ACHN (cell line): ENCODE measurements around the gene COQ9.

Experiments
- DNase-seq: peaks from one replicate; pipeline ENCODE4 v3.0.0-alpha.2; 2015
- in situ Hi-C: cut with HindIII; loops from 2 replicates; pipeline ENCODE4 v1.10.0; 2017; ENCODE audit warnings: low sequenced_read_pairs, low pct_ligation_motif_present, low pct_unique_long_range_greater_than_20kb

Gene COQ9

DNA sequence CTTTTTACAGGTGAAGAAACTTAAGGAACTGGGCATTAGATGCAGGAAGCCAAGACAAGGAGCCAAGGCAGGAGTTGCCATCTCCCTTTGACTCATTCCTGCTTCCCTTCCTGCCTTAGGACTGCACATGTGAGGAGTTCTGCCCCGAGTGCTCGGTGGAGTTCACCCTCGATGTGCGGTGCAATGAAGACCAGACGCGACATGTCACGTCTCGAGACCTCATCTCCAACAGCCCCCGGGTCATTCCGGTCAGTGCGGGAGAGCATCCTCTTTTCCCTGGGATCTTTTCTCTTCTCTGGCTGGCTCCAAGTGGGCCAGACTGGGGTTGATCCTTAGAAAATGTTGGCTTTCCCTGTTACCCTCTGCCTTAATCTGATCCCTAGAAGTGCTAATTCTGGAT lies 21.8 kb downstream of the COQ9 start:
- DNase-seq: no peak
- in situ Hi-C loops: no loop called here

- in situ Hi-C loops: no loop called here
- no peak for DNase-seq
Measured at GRCh38 chr16:57469917-57470470, 22.7 kb downstream of the COQ9 start.

DNA sequence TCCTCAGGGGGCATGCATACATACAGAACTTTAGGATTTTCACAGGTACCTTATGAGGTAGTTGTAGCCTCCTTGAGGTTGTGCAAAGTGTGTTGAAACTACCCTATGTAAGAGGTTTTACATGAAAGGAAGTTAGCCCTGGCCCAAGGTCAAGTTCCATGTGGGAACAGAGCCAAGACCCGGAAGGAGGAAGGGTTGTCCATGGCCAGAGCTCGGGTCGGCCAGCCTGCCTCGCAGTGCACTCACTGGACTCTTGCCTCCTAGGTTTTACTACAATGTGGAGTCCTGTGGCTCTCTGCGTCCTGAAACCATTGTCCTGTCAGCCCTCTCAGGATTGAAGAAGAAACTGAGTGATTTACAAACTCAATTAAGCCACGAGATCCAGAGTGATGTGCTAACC lies 23.4 kb downstream of the COQ9 start:
- no peak for DNase-seq
- in situ Hi-C loops: no loop called here

DNA sequence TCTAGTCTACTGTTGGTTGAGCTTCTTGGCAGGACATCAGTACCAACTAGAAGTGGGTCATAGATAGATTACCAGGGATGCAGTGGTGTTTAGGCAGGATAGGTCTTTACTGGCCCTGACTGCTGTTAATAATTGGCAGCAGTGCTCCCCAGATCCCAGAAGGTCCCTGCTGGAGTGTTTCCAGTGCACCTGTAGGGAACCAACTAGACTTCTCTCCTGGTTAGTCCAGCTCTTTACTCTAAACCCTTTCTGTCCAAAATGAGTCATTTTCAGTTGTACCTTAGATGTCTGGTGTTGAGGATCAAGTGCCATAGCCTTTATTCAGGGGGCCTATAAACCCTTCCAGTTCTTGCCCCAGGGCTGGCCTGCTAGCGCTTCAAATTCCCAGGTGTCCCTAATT lies 23.9 kb downstream of the COQ9 start:
- in situ Hi-C loops: no loop called here
- peak; percentile 58 for DNase-seq

DNA sequence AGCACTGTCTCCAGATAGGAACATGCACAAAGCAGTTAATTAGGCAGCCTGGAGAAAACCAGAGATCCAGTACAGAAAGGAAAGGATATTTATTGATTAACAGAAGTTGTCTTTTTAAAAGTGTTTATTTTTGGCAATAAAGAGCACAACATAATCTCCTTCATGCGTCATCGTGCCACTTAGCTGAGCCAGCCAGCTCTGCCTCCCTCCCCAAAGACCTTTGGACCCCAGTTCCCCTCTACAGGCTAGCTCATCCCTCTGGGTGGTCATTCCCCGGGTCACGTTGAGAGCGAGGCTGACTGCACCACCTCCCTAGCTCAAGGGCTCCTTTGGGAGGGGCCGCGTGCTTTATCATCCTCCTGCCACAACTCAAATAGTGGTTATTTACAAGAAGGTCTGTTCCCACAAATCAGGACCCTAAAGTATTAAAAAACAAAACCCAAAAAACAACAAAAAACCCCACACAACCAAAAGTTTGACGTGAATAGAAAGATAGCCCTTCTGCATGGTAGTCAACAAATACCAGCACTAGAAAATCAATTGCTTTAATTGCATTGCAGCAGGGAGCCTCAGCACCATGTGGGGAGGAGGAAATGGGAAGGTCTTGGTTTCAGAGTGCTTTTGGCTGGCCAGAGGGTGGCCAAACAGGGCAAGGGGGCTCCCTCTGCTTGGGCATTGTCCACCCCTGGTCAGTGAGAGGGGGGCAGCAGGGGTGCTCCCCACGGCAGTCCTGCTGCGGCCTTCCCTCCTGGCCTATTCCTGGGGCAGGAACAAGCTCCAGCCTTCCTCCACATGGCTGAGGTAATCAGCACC lies 24.8 kb downstream of the COQ9 start:
- in situ Hi-C loops: no loop called here
- DNase-seq: peak; percentile 80

DNA sequence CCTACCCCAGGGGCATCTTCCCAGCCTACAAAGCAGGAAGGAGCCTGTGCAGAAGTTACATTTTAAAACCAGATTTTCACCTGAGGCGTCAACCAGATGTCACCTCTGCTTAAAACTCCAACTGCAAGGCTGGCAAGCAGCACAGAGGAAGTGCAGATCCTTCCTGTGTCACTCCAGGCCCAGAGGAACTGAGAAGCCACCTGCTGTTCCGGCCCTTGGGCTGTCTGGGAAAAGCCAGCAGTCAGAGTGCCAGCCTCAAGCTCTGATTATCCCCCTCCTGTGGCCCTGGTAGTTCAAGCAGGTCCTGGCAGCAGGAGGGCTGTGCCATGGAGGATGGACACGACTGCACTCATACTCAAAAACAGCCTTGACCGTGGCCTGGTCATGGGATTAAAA lies 25.4 kb downstream of the COQ9 start:
- no peak for DNase-seq
- in situ Hi-C loops: no loop called here

GRCh38 chr16:57473176-57473840 lies 26.0 kb downstream of the COQ9 start:
- in situ Hi-C loops: no loop called here
- DNase-seq: no peak

- no peak for DNase-seq
Measured at GRCh38 chr16:57473906-57474305, 26.6 kb downstream of the COQ9 start.

DNA sequence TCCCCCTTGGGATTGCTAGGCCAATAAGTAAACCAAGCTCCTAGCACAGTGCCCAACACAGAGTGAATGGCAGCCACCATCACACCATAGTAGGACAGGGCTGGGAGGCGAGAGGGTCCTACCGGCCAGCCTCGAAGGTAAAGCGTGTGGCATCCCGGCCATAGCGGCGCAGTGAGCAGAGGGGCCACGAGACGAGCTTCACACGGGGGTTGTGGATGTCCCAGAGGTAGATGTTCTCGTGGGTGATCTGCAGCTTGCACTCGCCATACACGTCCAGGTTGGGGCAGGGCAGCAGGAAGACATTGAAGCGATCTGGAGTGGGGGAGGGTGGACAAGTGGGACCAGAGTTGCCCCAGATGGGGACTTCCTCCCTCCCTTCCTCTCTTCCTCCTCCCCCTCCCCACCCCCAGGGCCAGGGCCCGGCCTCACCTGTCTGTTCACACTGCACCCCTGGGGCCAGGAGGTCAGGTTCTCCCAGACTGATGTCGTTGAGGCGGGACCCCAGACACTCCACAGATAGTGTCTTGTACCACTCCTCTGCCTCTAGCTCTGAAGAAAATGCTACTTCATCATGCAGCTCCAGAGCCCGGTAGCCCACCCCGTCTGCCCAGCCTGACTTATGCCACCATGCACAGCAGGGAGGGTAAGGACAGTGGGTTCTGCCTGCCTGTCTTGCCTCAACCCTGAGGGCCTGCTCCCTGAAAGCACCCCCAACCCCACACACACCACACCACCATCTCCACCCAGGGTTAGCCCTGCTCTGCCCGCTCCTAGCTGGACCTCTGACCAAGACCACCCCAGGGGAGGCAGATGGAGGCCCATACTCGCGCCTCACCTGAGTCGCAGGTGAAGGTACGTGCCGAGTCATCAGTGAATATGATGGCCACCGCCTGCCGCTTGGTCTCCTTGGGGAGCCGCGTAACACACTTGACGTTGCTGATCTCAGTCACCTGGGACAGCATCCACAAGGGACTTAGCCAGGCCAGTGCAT lies 27.7 kb downstream of the COQ9 start:
- in situ Hi-C loops: no loop called here
- DNase-seq: no peak

More at GRCh38 chr16:57473906-57474305, 26.6 kb downstream of the COQ9 start:
- in situ Hi-C loops: no loop called here

- peak; percentile 65 for DNase-seq
Measured at GRCh38 chr16:57475711-57476339, 28.5 kb downstream of the COQ9 start.

DNA sequence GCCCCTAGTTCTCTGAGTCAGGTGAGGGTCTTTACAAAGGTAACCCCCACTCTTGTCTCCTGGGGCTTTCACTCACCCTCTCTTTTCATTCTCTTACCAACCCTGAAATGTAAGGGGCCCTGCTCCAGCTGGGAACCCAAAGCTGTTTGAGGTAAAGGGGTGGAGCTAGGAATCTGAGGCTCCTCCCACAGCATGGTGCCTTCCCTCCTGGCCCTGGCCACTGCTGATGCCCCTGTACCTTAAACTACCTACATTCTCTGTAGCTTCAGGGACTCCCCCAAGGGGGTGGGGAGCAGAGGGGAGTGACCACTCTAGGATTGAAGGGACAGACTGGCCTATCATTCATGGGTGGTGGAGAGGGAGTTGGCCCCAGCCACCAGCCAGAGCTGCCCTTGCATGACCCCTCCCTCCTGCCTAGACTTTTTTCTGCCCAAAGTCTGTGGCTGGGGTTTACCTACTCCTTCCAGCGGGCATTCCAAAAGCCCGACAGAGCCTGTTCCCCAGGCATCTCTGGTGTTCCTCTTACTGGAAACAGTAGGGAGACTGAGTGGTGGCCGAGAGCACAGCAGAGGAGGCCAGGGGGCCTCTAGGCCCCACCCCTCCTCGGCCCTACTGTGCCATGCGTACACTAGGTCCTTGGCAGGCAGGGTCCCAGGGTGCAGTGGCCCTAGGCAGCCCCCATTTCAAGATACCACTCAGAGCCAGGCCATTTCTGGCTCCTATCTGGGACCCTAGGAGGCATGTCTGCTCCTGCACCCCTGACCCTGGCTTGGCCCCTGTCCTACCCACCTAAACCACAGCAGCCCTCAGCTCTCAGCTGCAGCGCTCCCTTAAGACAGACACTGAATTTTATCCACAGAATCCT lies 29.5 kb downstream of the COQ9 start:
- DNase-seq: no peak

More at GRCh38 chr16:57475711-57476339, 28.5 kb downstream of the COQ9 start:
- in situ Hi-C loops: no loop called here

DNA sequence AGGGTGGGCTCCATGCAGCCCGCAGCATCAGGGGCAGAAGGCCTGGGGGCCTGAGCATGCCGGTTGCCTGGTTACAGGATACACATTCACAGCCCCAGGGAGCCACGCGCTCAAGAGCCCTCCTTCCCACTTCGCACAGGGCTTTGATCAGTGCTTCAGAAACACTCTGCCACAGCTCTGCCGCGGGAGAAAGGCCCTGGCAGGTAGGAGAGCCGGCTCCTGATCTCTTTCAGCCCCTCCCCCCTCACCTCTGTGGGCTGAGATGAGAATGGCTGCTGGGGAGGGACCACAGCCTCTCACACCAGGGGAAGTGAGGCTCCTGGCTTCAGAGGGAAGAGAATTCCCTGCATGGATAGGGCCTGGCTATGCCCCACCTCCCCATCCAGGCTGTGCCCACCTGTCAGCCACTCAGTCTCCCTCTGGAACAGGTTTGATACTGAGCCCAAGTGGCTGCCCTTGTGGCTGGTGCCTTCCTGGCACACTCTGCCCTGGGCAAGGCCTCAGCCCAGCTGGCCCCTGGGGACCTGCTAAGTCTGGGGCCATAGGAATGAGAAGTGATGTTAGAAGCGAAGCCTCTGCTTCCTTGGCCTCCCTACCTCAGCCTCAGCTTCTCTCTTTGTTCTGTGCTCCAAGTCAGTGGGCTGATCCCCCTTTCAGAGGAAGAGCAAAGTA lies 30.4 kb downstream of the COQ9 start:
- DNase-seq: no peak
- in situ Hi-C loops: no loop called here

More for the DNA sequence above, 29.5 kb downstream of the COQ9 start:
- in situ Hi-C loops: no loop called here

DNA sequence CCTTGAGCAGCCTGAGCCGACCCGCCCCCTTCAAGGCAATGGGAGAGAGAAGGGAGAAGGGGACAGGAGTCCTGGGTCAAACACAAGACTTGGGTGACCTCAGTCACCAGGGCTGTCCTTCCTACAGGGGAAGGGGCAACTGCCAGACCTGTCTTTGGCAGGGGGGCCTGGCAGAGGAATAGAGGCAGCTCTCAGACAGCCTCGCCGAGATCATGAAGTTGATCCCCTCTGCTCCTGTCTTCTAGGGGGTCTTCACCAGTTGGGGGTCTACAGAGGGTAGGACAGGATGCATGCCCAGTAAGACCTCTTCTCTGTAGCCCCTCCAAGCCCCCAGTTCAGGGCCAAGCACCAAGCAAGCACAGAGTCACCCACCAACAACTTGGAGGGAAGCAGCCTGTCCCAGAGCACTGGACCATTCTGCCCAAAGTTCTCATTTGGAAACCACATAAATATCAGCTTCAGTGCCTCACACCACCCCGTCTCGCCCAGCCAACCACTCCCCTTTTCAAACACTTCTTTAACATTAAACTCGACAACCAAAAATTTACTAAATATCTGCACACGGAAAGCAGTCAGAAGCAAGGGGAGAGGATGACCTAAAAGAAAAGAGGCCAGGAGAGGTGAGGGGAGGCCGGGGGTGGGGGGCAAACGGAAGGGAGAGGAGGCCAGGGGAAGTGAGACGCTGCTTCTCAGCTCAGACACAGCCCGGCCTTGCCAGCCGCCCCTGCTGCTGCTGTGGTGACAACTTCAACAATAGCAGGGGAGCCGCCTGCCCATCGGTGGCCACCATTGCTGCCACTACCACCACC lies 31.3 kb downstream of the COQ9 start:
- in situ Hi-C loops: no loop called here
- no peak for DNase-seq

DNA sequence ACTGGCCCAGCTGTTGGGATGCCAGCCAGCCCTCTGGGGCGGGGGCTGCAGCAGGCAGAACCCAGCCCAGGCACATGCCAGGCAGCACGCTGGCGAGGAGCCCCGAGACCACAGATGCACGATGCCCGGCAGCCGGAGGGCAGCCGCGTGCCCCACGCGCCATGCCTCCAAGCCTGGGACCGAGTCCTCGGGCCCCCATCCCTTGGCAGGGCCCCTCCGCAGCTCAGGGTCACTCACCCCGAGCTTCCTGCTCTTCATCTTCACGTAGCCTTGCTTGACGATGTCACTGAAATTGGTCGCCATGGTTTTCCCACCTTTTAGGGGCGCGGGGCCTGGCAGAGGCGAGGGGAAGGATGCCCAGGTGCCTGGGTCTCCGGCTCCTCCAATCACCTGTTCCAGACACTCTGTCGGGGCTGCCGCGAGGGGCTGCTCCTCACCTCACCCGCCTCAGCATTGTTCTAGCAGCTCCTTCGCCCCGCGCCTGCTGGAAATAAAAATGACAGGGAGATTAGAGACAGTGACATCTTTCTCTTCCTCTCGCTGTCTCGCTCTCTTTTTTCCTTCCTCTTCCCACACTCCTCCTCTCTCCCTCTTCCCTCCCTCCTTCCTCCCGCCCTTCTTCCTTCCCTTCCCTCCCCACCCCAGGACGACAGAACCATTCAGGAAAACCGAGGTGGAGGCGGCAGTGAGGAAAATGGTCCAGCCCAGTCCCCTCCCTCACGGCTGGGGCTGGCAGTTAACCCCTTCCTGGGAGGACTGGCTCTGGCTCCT lies 32.1 kb downstream of the COQ9 start:
- in situ Hi-C loops: no loop called here
- DNase-seq: peak; percentile 30

DNA sequence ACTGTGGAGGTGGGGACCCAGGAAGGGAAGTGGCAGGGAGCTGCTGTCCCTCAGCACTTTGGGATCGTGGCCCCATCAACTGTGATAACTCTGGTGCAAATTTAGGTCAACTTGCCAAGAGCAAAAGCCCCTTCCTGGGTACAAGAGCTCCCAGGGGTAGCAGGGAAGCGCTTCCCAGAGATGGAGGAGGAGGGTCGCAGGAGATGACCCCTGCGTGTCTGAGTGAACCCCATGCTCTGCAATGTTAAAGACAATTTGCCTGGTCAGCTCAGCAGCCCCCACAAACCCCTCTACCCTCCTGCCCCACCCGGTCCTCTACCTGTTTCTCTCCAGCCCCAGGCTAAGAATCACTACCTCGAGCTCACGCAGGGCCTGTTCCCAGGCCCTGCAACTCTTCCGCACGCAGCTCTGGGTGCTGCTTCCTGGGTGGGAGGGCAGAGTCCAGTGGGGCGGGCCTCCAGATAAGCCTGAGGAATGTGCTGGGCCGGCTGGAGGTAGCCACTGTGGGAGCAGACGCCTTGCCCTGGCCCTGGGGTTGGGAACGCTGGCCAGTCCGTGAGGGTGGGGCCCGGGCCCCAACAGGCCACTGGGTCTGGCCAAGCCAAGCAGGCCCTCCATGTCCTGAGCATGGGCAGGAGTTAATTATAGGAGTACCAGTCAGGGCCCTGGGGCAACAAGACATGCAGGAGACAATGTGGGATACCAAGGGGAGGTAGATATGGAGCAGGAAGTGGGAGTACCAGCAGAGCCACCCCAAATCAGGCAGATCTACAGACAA lies 32.9 kb downstream of the COQ9 start:
- DNase-seq: peak; percentile 90

More for the DNA sequence above, 32.9 kb downstream of the COQ9 start:
- in situ Hi-C loops: no loop called here
